ENCODE results near the gene MCM3AP.

DNA sequence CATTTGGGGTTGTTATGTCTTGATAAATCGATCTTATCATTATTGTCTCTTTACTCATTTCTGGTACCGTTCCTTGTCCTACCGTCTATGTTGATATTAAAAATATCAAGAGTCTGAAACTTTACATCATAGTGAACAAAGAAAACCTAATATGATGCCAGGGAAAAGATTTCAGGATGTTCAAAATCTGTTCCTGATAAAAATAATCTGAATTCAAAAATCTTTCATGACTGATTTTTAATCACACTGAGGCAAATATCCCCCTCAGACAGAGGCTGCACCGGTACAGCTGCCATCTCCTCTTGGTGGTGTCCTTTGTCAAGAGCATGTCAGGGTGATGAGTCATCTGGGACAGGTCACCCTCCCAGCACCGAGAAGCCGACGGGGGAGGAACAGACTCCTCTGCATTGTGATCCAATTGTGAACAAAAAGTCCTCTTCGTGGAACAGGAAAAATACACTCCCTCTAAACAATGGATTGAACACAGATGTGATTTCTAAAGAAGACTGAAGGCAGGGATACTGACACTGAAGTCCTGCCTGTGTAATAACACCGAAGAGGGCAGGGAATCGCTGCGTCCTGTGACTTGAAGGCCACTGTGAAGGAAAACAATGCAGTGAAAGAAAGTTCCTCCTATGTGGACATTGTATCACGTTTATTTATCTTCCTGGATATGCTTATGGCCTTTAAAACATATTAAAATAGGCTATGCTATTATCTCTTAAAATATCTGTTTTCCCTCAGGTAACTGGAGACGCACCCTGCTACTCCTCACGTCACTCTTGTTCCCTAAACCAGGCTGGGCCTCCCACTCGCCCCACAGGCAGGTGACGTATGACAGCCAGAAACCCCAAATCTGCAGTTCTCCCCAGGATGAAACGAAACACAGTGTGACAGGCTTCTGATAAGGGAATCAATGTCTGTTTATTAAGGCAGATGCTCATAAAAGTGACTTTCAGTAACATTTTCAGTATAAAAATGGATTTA lies 96.9 kb downstream of the MCM3AP start:
- TF ChIP-seq CTCF (IDR thresholded peaks at IDR 0.05 in 2 of 3, conservative IDR thresholded peaks at IDR 0.05 in 1 of 3; ENCODE audit: borderline replicate concordance in 1 of 3, insufficient read depth in 1 of 3, low read depth in 2 of 3, low read length in 2 of 3) = no peak
- TF ChIP-seq POLR2A (IDR thresholded peaks at IDR 0.05; ENCODE audit: borderline replicate concordance, extremely low read depth, insufficient read depth, insufficient read length) = no peak
- no peak for TF ChIP-seq POLR2AphosphoS5 (IDR thresholded peaks at IDR 0.05; ENCODE audit: low read depth, low read length)
- TF ChIP-seq YY1 (IDR thresholded peaks at IDR 0.05; ENCODE audit: extremely low read depth, insufficient replicate concordance, low read depth, low read length) = no peak
- TF ChIP-seq SRF (IDR thresholded peaks at IDR 0.05; ENCODE audit: low read depth) = no peak
- TF ChIP-seq ZNF274 (IDR thresholded peaks at IDR 0.05; ENCODE audit: low read depth, low read length) = no peak
- TF ChIP-seq SP1 (IDR thresholded peaks at IDR 0.05; ENCODE audit: low read depth) = no peak
- no peak for TF ChIP-seq TCF7L2 (IDR thresholded peaks at IDR 0.05; ENCODE audit: borderline replicate concordance, extremely low read depth, insufficient read depth, insufficient read length)
- TF ChIP-seq, protein P1, sequence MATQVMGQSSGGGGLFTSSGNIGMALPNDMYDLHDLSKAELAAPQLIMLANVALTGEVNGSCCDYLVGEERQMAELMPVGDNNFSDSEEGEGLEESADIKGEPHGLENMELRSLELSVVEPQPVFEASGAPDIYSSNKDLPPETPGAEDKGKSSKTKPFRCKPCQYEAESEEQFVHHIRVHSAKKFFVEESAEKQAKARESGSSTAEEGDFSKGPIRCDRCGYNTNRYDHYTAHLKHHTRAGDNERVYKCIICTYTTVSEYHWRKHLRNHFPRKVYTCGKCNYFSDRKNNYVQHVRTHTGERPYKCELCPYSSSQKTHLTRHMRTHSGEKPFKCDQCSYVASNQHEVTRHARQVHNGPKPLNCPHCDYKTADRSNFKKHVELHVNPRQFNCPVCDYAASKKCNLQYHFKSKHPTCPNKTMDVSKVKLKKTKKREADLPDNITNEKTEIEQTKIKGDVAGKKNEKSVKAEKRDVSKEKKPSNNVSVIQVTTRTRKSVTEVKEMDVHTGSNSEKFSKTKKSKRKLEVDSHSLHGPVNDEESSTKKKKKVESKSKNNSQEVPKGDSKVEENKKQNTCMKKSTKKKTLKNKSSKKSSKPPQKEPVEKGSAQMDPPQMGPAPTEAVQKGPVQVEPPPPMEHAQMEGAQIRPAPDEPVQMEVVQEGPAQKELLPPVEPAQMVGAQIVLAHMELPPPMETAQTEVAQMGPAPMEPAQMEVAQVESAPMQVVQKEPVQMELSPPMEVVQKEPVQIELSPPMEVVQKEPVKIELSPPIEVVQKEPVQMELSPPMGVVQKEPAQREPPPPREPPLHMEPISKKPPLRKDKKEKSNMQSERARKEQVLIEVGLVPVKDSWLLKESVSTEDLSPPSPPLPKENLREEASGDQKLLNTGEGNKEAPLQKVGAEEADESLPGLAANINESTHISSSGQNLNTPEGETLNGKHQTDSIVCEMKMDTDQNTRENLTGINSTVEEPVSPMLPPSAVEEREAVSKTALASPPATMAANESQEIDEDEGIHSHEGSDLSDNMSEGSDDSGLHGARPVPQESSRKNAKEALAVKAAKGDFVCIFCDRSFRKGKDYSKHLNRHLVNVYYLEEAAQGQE (IDR thresholded peaks at IDR 0.05; ENCODE audit: low read depth) = no peak
- no peak for TF ChIP-seq EZH2phosphoT487 (IDR thresholded peaks at IDR 0.05; ENCODE audit: borderline replicate concordance)
- TF ChIP-seq FOSL1 (IDR thresholded peaks at IDR 0.05; ENCODE audit: low read depth) = peak; percentile 68
